Vagina (tissue), 2 donors: ENCODE results near the gene SLC12A7.

Source experiments
- POLR2A ChIP-seq, 2 donors: fragments of 450-650 bp; IDR thresholded peaks; one replicate each; pipeline ENCODE4 v1.6.1; 2017; ENCODE audit warnings: antibody characterized with exemption in 2 of 2, mild to moderate bottlenecking in 2 of 2, moderate library complexity in 2 of 2
- TF ChIP-seq, protein P1 (sequence below), 3 experiments: fragments of 450-650 bp in 2 of 3; fragments of 200-600 bp in 1 of 3; sonication (generic) in 1 of 3; IDR thresholded peaks; one replicate each; pipeline ENCODE4 v1.5.1; 2017 to 2019; ENCODE audit warnings: antibody characterized with exemption in 3 of 3, mild to moderate bottlenecking in 2 of 3, moderate library complexity in 2 of 3

DNA sequence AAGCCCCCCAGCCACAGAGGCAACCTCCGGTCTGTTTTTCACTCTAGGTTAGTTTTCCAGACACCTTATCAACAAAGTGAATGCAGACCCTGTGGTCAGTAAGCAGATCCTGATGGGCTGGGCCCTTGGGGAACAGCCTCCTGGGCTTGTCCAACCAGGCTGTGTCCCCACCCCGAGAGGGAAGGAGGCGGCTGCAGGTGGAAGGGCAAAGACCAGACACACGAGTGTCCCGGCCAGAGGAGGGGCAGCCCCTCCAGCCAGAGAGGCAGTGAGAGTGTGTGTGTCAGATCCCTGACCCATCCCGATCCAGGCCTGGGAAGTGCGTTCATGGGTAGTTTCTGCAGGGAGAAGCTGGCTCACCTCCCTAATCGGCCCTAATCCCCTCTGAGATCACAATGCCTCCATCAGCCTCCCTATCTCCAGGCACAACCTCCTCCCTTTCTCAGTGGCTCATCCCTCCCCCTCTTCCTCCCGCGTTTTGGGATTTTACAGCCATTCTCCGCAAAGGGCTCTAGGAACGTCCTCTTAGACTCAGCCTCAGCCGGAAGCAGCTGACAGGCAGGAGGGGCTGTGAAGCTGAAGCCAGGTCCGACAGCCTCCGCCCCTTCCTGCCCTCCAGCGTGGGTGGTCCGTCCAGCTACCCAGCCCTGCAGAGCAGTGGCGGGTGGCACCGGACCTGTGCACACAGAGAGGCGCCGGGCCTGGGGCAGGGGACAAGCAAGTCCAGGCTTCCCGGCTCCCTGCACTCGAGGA, 9.7 kb downstream of the SLC12A7 start:
- TF ChIP-seq, protein P1, sequence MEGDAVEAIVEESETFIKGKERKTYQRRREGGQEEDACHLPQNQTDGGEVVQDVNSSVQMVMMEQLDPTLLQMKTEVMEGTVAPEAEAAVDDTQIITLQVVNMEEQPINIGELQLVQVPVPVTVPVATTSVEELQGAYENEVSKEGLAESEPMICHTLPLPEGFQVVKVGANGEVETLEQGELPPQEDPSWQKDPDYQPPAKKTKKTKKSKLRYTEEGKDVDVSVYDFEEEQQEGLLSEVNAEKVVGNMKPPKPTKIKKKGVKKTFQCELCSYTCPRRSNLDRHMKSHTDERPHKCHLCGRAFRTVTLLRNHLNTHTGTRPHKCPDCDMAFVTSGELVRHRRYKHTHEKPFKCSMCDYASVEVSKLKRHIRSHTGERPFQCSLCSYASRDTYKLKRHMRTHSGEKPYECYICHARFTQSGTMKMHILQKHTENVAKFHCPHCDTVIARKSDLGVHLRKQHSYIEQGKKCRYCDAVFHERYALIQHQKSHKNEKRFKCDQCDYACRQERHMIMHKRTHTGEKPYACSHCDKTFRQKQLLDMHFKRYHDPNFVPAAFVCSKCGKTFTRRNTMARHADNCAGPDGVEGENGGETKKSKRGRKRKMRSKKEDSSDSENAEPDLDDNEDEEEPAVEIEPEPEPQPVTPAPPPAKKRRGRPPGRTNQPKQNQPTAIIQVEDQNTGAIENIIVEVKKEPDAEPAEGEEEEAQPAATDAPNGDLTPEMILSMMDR (IDR thresholded peaks at IDR 0.05) = no peak
- no peak for TF ChIP-seq POLR2A (IDR thresholded peaks at IDR 0.05)
